Glutamatergic neuron (in vitro differentiated cells): Measurements from ENCODE around the gene GCN1. TPM values are rescaled to one million over a fixed set of nuclear protein-coding genes. Genes with fewer than 3 reads are reported as not detected.

Experiments used
- DNase-seq: peaks from one replicate; pipeline ENCODE4 v3.0.0; 2022
- H3K27ac Mint-ChIP-seq: one replicate; pipeline ENCODE4 v1.8.0; 2020; ENCODE audit warnings: mild to moderate bottlenecking, mixed read lengths, inconsistent platforms; ENCODE audit not compliant: unreplicated experiment
- H3K27me3 Mint-ChIP-seq: one replicate; pipeline ENCODE4 v1.8.0; 2020; ENCODE audit warnings: mild to moderate bottlenecking, moderate library complexity, mixed read lengths, inconsistent platforms; ENCODE audit not compliant: unreplicated experiment
- H3K36me3 Mint-ChIP-seq: one replicate; pipeline ENCODE4 v1.8.0; 2020; ENCODE audit warnings: mild to moderate bottlenecking, mixed read lengths, inconsistent platforms; ENCODE audit not compliant: unreplicated experiment
- H3K4me1 Mint-ChIP-seq: one replicate; pipeline ENCODE4 v1.8.0; 2020; ENCODE audit warnings: mild to moderate bottlenecking, low read depth, mixed read lengths, inconsistent platforms; ENCODE audit not compliant: unreplicated experiment
- H3K4me3 Mint-ChIP-seq: one replicate; pipeline ENCODE4 v1.8.0; 2020; ENCODE audit warnings: mild to moderate bottlenecking, mixed read lengths, inconsistent platforms; ENCODE audit not compliant: unreplicated experiment
- H3K9me3 Mint-ChIP-seq: one replicate; pipeline ENCODE4 v1.8.0; 2020; ENCODE audit warnings: mild to moderate bottlenecking, moderate library complexity, mixed read lengths, inconsistent platforms; ENCODE audit not compliant: unreplicated experiment
- CTCF ChIP-seq: fragments of 200-600 bp; sonication (generic); IDR thresholded peaks from one replicate; pipeline ENCODE4 v1.5.0; 2021; ENCODE audit not compliant: partially characterized antibody, unreplicated experiment
- total RNA-seq: library from RNA; stranded (reverse); fragmentation: NEBNext Ultra II Directional; extraction: Animal tissue kit (Norgen Biotek cat#: 25700); gene quantifications from one replicate; pipeline ENCODE4 v1.2.1, GENCODE V29; 2021; ENCODE audit not compliant: unreplicated experiment

GCN1 gene
- total RNA-seq, 1 donor from 2014 or later = 173 TPM

GRCh38 chr12:120090626-120091295 is 103.8 kb downstream of the GCN1 start:
- TF ChIP-seq CTCF = no peak
- Mint-ChIP-seq H3K27ac (no peak overlapping the region), H3K27me3 (peaks cover 14% of the 10 kb centered on the region), H3K9me3 (peaks cover 18% of the 10 kb centered on the region), H3K4me3 (no peak overlapping the region), H3K36me3 (peaks cover 7% of the 10 kb centered on the region), H3K4me1 (peaks cover 22% of the 10 kb centered on the region)
- DNase-seq = no peak

- H3K27ac Mint-ChIP-seq = no peak overlapping the region
- no peak for TF ChIP-seq CTCF
- peaks cover 18% of the 10 kb centered on the region for H3K9me3 Mint-ChIP-seq
- no peak overlapping the region for H3K4me3 Mint-ChIP-seq
- H3K36me3 Mint-ChIP-seq = peaks cover 7% of the 10 kb centered on the region
- H3K4me1 Mint-ChIP-seq = peaks cover 25% of the 10 kb centered on the region
- DNase-seq = no peak
- H3K27me3 Mint-ChIP-seq = peaks cover 16% of the 10 kb centered on the region
Observed at GRCh38 chr12:120090206-120090605, 104.3 kb downstream of the GCN1 start.

GRCh38 chr12:120089796-120090195 is 104.7 kb downstream of the GCN1 start:
- peaks cover 7% of the 10 kb centered on the region for H3K36me3 Mint-ChIP-seq
- no peak for DNase-seq
- no peak for TF ChIP-seq CTCF
- peaks cover 22% of the 10 kb centered on the region for H3K4me1 Mint-ChIP-seq
- no peak overlapping the region for H3K27ac Mint-ChIP-seq
- peaks cover 19% of the 10 kb centered on the region for H3K27me3 Mint-ChIP-seq
- no peak overlapping the region for H3K4me3 Mint-ChIP-seq
- H3K9me3 Mint-ChIP-seq = peaks cover 18% of the 10 kb centered on the region

DNA sequence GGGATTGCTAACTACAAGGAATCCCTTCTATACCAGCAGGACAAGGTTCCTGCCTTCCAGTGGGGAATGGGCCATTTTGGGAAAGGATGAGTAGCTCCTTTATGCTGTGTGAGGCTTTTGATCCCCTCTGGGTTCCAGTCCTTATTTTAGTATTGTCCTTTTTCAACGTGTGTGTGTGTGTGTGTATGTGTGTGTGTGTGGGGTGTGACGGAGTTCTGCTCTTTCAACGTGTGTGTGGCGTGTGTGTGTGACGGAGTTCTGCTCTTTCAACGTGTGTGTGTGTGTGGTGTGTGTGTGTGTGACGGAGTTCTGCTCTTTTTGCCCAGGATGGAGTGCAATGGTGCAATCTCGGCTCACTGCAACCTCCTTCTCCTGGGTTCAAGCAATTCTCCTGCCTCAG is 105.4 kb downstream of the GCN1 start:
- peaks cover 16% of the 10 kb centered on the region for H3K27me3 Mint-ChIP-seq
- H3K27ac Mint-ChIP-seq = peak overlapping the region; percentile 5
- H3K9me3 Mint-ChIP-seq = peaks cover 18% of the 10 kb centered on the region
- H3K36me3 Mint-ChIP-seq = peaks cover 7% of the 10 kb centered on the region
- DNase-seq = no peak
- peaks cover 18% of the 10 kb centered on the region for H3K4me1 Mint-ChIP-seq
- no peak for TF ChIP-seq CTCF
- H3K4me3 Mint-ChIP-seq = no peak overlapping the region

DNA sequence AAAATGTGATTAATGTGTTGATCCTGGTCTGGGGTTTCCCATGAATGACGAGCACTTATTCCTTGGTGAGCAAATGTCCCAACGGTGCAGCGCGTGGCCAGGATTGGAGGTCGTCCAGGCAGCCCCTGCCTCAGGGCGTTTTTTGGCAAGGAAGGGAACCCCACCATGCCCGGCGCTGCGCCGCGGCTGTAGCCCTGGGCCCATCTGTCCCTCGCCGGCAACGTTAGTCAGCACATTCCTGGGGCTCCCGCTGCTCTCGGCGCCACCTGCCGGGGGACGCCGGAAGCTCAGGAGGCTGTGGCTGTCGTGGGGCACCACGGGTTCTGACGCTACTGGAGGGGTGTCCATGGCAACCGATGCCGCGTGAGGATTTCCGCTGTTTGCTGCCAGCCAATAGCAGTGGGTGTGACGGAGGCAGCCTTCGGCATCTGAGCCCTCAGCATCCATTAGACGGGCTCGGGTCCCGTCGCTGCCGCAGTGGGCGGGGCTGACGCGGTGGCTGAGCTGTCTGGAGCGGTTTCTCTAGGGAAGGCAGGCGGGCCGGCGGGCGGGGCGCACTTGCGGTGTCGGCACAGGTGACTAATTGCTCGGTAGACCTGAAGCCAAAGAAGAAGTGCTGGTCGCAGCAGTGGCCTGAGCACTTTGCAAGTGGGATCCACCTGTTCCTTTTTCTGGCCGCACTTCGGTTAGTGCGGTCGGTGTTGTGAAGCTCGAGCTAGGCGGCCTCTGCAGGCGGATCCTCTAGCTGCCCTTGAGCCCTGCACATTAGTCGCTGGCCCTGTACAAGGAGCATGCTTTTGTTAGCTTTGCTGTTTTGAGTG is 107.5 kb downstream of the GCN1 start:
- Mint-ChIP-seq H3K27me3 (peaks cover 15% of the 10 kb centered on the region), H3K4me1 (peaks cover 15% of the 10 kb centered on the region), H3K9me3 (peaks cover 18% of the 10 kb centered on the region), H3K4me3 (peak overlapping the region; percentile 80), H3K27ac (peak overlapping the region; percentile 83), H3K36me3 (peaks cover 7% of the 10 kb centered on the region)
- TF ChIP-seq CTCF = peak; percentile 96
- peak; percentile 99 for DNase-seq
